HEK293 (cell line): Measurements from ENCODE around the gene PTPRN2.
"Not testable (repeated sequence)": the region's sequence is repeated elsewhere in the genome, so short reads cannot be mapped to it uniquely, and the experiment has no call there.

Experiments
- SP2 ChIP-seq: fragments of 450-650 bp; formaldehyde crosslinking; IDR thresholded peaks from 2 replicates; pipeline ENCODE4 v1.5.1; 2016; ENCODE audit warnings: missing biosample characterization, missing genetic modification characterization
- ZFP37 ChIP-seq: fragments of 450-650 bp; formaldehyde crosslinking; IDR thresholded peaks from 2 replicates; pipeline ENCODE4 v1.5.1; 2016; ENCODE audit warnings: missing biosample characterization, missing genetic modification characterization
- ZNF660 ChIP-seq: fragments of 450-650 bp; IDR thresholded peaks from 2 replicates; pipeline ENCODE4 v1.5.1; 2018; ENCODE audit warnings: missing biosample characterization, mild to moderate bottlenecking, missing genetic modification characterization
- TF ChIP-seq, protein P1 (sequence below): fragments of 450-650 bp; formaldehyde crosslinking; IDR thresholded peaks from 2 replicates; pipeline ENCODE4 v1.5.1; 2016; ENCODE audit warnings: missing biosample characterization, missing genetic modification characterization
- TF ChIP-seq, protein P2 (sequence below): fragments of 450-650 bp; formaldehyde crosslinking; IDR thresholded peaks from 2 replicates; pipeline ENCODE4 v1.5.1; 2016; ENCODE audit warnings: missing biosample characterization, missing genetic modification characterization
- TF ChIP-seq, protein P3 (sequence below): fragments of 450-650 bp; formaldehyde crosslinking; IDR thresholded peaks from 2 replicates; pipeline ENCODE4 v1.5.1; 2016; ENCODE audit warnings: missing biosample characterization, missing genetic modification characterization, borderline replicate concordance
- TF ChIP-seq, protein P4 (sequence below): fragments of 450-650 bp; formaldehyde crosslinking; IDR thresholded peaks from 2 replicates; pipeline ENCODE4 v1.5.1; 2017; ENCODE audit warnings: missing biosample characterization, missing genetic modification characterization

DNA sequence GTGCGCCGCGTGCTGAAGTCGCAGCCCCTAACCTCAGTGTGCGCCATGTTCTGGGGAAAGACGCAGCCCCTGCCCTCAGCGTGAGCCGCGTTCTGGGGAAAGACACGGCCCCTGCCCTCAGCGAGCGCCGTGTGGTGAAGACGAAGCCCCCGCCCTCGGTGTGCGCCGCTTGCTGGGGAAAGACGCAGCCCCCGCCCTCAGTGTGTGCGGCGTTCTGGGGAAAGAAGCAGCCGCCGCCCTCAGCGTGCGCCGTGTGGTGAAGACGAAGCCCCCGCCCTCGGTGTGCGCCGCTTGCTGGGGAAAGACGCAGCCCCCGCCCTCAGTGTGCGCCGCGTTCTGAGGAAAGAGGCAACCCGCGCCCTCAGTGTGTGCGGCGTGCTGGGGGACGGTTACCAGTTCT lies 383.7 kb downstream of the PTPRN2 start:
- TF ChIP-seq SP2, ZNF660, ZFP37 (tag by site-specific recombination): not testable (repeated sequence)
- TF ChIP-seq, protein P1, sequence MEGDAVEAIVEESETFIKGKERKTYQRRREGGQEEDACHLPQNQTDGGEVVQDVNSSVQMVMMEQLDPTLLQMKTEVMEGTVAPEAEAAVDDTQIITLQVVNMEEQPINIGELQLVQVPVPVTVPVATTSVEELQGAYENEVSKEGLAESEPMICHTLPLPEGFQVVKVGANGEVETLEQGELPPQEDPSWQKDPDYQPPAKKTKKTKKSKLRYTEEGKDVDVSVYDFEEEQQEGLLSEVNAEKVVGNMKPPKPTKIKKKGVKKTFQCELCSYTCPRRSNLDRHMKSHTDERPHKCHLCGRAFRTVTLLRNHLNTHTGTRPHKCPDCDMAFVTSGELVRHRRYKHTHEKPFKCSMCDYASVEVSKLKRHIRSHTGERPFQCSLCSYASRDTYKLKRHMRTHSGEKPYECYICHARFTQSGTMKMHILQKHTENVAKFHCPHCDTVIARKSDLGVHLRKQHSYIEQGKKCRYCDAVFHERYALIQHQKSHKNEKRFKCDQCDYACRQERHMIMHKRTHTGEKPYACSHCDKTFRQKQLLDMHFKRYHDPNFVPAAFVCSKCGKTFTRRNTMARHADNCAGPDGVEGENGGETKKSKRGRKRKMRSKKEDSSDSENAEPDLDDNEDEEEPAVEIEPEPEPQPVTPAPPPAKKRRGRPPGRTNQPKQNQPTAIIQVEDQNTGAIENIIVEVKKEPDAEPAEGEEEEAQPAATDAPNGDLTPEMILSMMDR (tag by site-specific recombination): not testable (repeated sequence)
- TF ChIP-seq, protein P2, sequence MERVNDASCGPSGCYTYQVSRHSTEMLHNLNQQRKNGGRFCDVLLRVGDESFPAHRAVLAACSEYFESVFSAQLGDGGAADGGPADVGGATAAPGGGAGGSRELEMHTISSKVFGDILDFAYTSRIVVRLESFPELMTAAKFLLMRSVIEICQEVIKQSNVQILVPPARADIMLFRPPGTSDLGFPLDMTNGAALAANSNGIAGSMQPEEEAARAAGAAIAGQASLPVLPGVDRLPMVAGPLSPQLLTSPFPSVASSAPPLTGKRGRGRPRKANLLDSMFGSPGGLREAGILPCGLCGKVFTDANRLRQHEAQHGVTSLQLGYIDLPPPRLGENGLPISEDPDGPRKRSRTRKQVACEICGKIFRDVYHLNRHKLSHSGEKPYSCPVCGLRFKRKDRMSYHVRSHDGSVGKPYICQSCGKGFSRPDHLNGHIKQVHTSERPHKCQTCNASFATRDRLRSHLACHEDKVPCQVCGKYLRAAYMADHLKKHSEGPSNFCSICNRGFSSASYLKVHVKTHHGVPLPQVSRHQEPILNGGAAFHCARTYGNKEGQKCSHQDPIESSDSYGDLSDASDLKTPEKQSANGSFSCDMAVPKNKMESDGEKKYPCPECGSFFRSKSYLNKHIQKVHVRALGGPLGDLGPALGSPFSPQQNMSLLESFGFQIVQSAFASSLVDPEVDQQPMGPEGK (tag by site-specific recombination): not testable (repeated sequence)
- TF ChIP-seq, protein P3, sequence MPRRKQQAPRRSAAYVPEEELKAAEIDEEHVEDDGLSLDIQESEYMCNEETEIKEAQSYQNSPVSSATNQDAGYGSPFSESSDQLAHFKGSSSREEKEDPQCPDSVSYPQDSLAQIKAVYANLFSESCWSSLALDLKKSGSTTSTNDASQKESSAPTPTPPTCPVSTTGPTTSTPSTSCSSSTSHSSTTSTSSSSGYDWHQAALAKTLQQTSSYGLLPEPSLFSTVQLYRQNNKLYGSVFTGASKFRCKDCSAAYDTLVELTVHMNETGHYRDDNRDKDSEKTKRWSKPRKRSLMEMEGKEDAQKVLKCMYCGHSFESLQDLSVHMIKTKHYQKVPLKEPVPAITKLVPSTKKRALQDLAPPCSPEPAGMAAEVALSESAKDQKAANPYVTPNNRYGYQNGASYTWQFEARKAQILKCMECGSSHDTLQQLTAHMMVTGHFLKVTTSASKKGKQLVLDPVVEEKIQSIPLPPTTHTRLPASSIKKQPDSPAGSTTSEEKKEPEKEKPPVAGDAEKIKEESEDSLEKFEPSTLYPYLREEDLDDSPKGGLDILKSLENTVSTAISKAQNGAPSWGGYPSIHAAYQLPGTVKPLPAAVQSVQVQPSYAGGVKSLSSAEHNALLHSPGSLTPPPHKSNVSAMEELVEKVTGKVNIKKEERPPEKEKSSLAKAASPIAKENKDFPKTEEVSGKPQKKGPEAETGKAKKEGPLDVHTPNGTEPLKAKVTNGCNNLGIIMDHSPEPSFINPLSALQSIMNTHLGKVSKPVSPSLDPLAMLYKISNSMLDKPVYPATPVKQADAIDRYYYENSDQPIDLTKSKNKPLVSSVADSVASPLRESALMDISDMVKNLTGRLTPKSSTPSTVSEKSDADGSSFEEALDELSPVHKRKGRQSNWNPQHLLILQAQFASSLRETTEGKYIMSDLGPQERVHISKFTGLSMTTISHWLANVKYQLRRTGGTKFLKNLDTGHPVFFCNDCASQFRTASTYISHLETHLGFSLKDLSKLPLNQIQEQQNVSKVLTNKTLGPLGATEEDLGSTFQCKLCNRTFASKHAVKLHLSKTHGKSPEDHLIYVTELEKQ (tag by site-specific recombination): not testable (repeated sequence)
- TF ChIP-seq, protein P4, sequence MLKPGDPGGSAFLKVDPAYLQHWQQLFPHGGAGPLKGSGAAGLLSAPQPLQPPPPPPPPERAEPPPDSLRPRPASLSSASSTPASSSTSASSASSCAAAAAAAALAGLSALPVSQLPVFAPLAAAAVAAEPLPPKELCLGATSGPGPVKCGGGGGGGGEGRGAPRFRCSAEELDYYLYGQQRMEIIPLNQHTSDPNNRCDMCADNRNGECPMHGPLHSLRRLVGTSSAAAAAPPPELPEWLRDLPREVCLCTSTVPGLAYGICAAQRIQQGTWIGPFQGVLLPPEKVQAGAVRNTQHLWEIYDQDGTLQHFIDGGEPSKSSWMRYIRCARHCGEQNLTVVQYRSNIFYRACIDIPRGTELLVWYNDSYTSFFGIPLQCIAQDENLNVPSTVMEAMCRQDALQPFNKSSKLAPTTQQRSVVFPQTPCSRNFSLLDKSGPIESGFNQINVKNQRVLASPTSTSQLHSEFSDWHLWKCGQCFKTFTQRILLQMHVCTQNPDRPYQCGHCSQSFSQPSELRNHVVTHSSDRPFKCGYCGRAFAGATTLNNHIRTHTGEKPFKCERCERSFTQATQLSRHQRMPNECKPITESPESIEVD (tag by site-specific recombination): not testable (repeated sequence)
